ENCODE measurements around the gene SEL1L. TPM values are rescaled to one million over a fixed set of nuclear protein-coding genes. Genes with fewer than 3 reads are reported as not detected.

The SEL1L gene
- total and polyA plus RNA-seq, 2 of the 13 experiments (the other 11 are each of a cell fraction or from before 2014, with no cell fraction given) = 15.3 to 61.0 TPM

DNA sequence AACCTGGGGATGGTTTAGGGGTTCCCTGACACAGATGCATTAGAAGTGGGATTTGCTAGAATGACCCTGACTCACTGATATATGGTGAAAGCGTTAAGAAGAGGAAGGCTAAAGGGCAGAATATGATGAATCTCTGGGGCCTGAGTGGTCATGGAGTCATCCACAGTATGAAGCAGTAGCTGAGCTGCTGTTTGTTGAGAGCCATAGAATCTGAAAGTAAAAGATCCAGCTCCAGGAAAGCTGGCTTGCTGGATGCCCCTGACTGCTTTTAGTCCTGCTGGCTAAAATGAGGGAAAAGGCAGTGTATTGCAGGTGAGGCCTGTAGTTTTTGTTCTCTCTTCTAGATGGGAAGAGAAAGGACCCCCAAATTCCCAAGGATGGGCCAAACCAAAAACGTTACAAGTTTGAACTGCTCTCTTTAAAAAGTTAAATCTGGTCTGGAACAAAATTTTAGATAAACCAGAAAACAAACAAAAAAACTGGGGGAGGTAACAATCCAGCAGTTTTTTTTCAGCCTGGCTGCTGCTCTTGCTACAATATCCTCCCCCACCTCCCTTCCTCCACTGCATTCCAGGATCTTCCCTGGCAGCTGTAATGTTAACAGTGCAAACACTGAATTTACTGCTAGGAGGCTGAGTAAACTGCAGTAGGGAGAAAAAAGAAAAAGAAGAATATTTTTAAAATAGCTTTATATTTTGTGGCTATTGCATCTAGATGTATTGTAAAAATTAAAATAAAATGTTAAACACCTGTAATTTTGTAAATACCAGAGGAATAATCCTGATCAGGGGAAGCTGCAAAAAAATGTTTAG is 16.5 kb downstream of the SEL1L start:
- ATAC-seq = peak; percentile 99
- Histone ChIP-seq H3K9me3 (ENCODE audit: low read length) (no peaks in the 10 kb centered on the region), H3K9ac (ENCODE audit: insufficient read depth, low read depth, low read length) (peak overlapping the region; percentile 38), H3K4me2 (ENCODE audit: low read depth, low read length) (peak overlapping the region; percentile 54), H3K4me3 (replicated peaks in 1 of 3; ENCODE audit: insufficient read depth in 1 of 3, low read depth in 2 of 3, low read length in 3 of 3) (peak overlapping the region in 1 of 3 experiments; percentile 11; a peak in 1 of 6 replicates), H3K36me3 (replicated peaks in 1 of 2; ENCODE audit: control insufficient read depth in 1 of 2, insufficient read depth in 2 of 2, low read length in 2 of 2) (peaks cover 0 to 18% of the 10 kb centered on the region in 2 experiments; a peak in 3 of 5 replicates), H3K4me1 (ENCODE audit: insufficient read depth, low read length) (peaks cover 53% of the 10 kb centered on the region), H3K79me2 (ENCODE audit: insufficient read depth, low read length) (no peaks in the 10 kb centered on the region), H3K27ac (ENCODE audit: extremely low read length, insufficient read depth, low read length) (peak overlapping the region; percentile 77), H2AFZ (ENCODE audit: low read length) (no peak overlapping the region), H4K20me1 (ENCODE audit: insufficient read depth, low read length) (no peaks in the 10 kb centered on the region), H3K27me3 (ENCODE audit: control insufficient read depth in 1 of 2, insufficient read depth in 2 of 2, low read length in 2 of 2) (no peaks in the 10 kb centered on the region)
- no TSS peak for BruUV-seq (replicated peaks)
- ChIA-PET POLR2A (interaction anchor here (1.1 to 3.9 kb wide), 4 partner anchors 12 to 298 kb away, joined by 3 to 27 read pairs (median 4); partner anchors contain the start of genes GTF2A1 and SEL1L), CTCF (ENCODE audit: low intra/inter-chr PET ratio, low total read pairs) (no interaction called here)
- FAIRE-seq = peak; percentile 91
- 15% methylated on average over 2 of the region's 2 CpGs for WGBS (ENCODE audit: low lambda C conversion rate)
- in situ Hi-C loops (cut with HindIII; ENCODE audit: extremely low pct_ligation_motif_present, low pct_unique_long_range_greater_than_20kb) = no loop called here
- peak; percentile 83 for DNase-seq (ENCODE audit: low spot score)
- intact Hi-C loops (cut with micrococcal nuclease; ENCODE audit: unreplicated experiment) = loop anchor here (2.0 kb wide), 1 partner anchor 16 kb away; the partner anchor contains the start of gene SEL1L
- no peak for TF ChIP-seq CBFB (CRISPR knock-in tag; IDR thresholded peaks at IDR 0.05)
- TF ChIP-seq SIN3A (IDR thresholded peaks at IDR 0.05; ENCODE audit: borderline replicate concordance, low read depth, low read length) = no peak
- no peak for TF ChIP-seq KDM5B (CRISPR knock-in tag; IDR thresholded peaks at IDR 0.05; ENCODE audit: borderline replicate concordance)
- TF ChIP-seq MAZ (IDR thresholded peaks at IDR 0.05; ENCODE audit: borderline replicate concordance, low read depth, low read length) = no peak
- 0 out of 2 replicates have a peak, but pooled peaks have one; percentile 32 for TF ChIP-seq MAZ (CRISPR knock-in tag; IDR thresholded peaks at IDR 0.05; ENCODE audit: low read depth)
- no peak for TF ChIP-seq MTA1 (CRISPR knock-in tag; IDR thresholded peaks at IDR 0.05; ENCODE audit: borderline replicate concordance)
- no peak for TF ChIP-seq ZFP82 (CRISPR knock-in tag; IDR thresholded peaks at IDR 0.05; ENCODE audit: borderline replicate concordance)
- no peak for TF ChIP-seq ZNF644 (CRISPR knock-in tag; IDR thresholded peaks at IDR 0.05; ENCODE audit: low read depth)
- TF ChIP-seq HDAC2 (CRISPR knock-in tag; IDR thresholded peaks at IDR 0.05) = peak; percentile 17; the same call in 1 of the 2 replicates
- TF ChIP-seq ASH2L (IDR thresholded peaks at IDR 0.05; ENCODE audit: insufficient read length, low read depth, low read length) = peak; percentile 84
- no peak for TF ChIP-seq HOXD1 (CRISPR knock-in tag; IDR thresholded peaks at IDR 0.05)
- peak; percentile 93 for TF ChIP-seq PRPF4 (IDR thresholded peaks at IDR 0.05; ENCODE audit: low read depth, low read length, poor library complexity, severe bottlenecking)
- TF ChIP-seq NFIC (IDR thresholded peaks at IDR 0.05; ENCODE audit: low read length) = 0 out of 2 replicates have a peak, but pooled peaks have one; percentile 67
- TF ChIP-seq ADNP (CRISPR knock-in tag; IDR thresholded peaks at IDR 0.05) = no peak
- no peak for TF ChIP-seq SATB2 (CRISPR knock-in tag; IDR thresholded peaks at IDR 0.05)
- TF ChIP-seq, protein P1, sequence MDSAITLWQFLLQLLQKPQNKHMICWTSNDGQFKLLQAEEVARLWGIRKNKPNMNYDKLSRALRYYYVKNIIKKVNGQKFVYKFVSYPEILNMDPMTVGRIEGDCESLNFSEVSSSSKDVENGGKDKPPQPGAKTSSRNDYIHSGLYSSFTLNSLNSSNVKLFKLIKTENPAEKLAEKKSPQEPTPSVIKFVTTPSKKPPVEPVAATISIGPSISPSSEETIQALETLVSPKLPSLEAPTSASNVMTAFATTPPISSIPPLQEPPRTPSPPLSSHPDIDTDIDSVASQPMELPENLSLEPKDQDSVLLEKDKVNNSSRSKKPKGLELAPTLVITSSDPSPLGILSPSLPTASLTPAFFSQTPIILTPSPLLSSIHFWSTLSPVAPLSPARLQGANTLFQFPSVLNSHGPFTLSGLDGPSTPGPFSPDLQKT (CRISPR knock-in tag; IDR thresholded peaks at IDR 0.05; ENCODE audit: borderline replicate concordance) = no peak
- no peak for TF ChIP-seq ZEB1 (IDR thresholded peaks at IDR 0.05; ENCODE audit: insufficient replicate concordance, low read depth)
- TF ChIP-seq ZNF775 (CRISPR knock-in tag; IDR thresholded peaks at IDR 0.05; ENCODE audit: borderline replicate concordance) = no peak
- no peak for TF ChIP-seq BRD4 (CRISPR knock-in tag; IDR thresholded peaks at IDR 0.05)
- TF ChIP-seq ZNF562 (CRISPR knock-in tag; IDR thresholded peaks at IDR 0.05; ENCODE audit: borderline replicate concordance) = no peak
- no peak for TF ChIP-seq PHF8 (CRISPR knock-in tag; IDR thresholded peaks at IDR 0.05)
- no peak for TF ChIP-seq CENPX (CRISPR knock-in tag; IDR thresholded peaks at IDR 0.05)
- TF ChIP-seq SRY (CRISPR knock-in tag; IDR thresholded peaks at IDR 0.05) = no peak
- TF ChIP-seq, protein P2, sequence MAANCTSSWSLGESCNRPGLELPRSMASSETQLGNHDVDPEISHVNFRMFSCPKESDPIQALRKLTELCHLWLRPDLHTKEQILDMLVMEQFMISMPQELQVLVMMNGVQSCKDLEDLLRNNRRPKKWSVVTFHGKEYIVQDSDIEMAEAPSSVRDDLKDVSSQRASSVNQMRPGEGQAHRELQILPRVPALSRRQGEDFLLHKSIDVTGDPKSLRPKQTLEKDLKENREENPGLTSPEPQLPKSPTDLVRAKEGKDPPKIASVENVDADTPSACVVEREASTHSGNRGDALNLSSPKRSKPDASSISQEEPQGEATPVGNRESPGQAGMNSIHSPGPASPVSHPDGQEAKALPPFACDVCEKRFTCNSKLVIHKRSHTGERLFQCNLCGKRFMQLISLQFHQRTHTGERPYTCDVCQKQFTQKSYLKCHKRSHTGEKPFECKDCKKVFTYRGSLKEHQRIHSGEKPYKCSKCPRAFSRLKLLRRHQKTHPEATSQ (CRISPR knock-in tag; IDR thresholded peaks at IDR 0.05; ENCODE audit: borderline replicate concordance) = no peak
